Muscle layer of duodenum (tissue), 2 donors: Measurements from ENCODE around the gene WDR18.

ENCODE experiments used
- H3K27ac ChIP-seq: one replicate; pipeline ENCODE4 v1.7.0; 2013; ENCODE audit warnings: mild to moderate bottlenecking, low read length
- H3K27me3 ChIP-seq: one replicate; pipeline ENCODE4 v1.7.0; 2013; ENCODE audit warnings: low read depth, mild to moderate bottlenecking, control low read depth, low read length
- H3K36me3 ChIP-seq, 2 donors: one replicate each; pipeline ENCODE4 v1.7.0; 2013; ENCODE audit warnings: low read length in 2 of 2, control low read depth in 1 of 2, mild to moderate bottlenecking in 1 of 2; ENCODE audit not compliant: insufficient read depth in 2 of 2, control insufficient read depth in 1 of 2
- H3K4me1 ChIP-seq, 2 donors: one replicate each; pipeline ENCODE4 v1.7.0; 2013; ENCODE audit warnings: low read length in 2 of 2, mild to moderate bottlenecking in 2 of 2, control low read depth in 1 of 2, moderate library complexity in 1 of 2; ENCODE audit not compliant: insufficient read depth in 2 of 2, control insufficient read depth in 1 of 2
- H3K4me3 ChIP-seq, 2 donors: one replicate each; pipeline ENCODE4 v1.7.0; 2013; ENCODE audit warnings: low read length in 2 of 2, low read depth in 1 of 2, mild to moderate bottlenecking in 1 of 2
- H3K9me3 ChIP-seq, 2 donors: one replicate each; pipeline ENCODE4 v1.7.0; 2013; ENCODE audit warnings: low read length in 2 of 2, control low read depth in 1 of 2, mild to moderate bottlenecking in 1 of 2; ENCODE audit not compliant: control insufficient read depth in 1 of 2
- donor health status: healthy.

Gene WDR18

DNA sequence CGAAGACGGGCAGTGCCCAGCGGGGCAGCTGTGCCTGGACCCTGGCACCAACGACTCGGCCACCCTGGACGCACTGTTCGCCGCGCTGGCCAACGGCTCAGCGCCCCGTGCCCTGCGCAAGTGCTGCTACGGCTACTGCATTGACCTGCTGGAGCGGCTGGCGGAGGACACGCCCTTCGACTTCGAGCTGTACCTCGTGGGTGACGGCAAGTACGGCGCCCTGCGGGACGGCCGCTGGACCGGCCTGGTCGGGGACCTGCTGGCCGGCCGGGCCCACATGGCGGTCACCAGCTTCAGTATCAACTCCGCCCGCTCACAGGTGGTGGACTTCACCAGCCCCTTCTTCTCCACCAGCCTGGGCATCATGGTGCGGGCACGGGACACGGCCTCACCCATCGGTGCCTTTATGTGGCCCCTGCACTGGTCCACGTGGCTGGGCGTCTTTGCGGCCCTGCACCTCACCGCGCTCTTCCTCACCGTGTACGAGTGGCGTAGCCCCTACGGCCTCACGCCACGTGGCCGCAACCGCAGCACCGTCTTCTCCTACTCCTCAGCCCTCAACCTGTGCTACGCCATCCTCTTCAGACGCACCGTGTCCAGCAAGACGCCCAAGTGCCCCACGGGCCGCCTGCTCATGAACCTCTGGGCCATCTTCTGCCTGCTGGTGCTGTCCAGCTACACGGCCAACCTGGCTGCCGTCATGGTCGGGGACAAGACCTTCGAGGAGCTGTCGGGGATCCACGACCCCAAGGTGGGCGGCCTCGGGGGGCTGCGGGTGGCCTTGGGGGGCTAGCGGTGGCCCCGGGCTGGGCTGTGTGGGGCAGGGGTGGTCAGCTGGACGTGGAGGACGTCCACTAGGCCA, 20.9 kb downstream of the WDR18 start:
- H3K9me3 ChIP-seq, result no peaks in the 10 kb centered on the region
- peaks cover 0 to 8% of the 10 kb centered on the region in 2 donors for H3K36me3 ChIP-seq
- no peak overlapping the region for H3K4me3 ChIP-seq
- H3K4me1 ChIP-seq, result peaks cover 0 to 16% of the 10 kb centered on the region in 2 donors
- H3K27me3 ChIP-seq, result peaks cover 22% of the 10 kb centered on the region
- no peak overlapping the region for H3K27ac ChIP-seq

- Histone ChIP-seq H3K4me1 (peaks cover 0 to 8% of the 10 kb centered on the region in 2 donors), H3K36me3 (peaks cover 0 to 25% of the 10 kb centered on the region in 2 donors), H3K9me3 (no peaks in the 10 kb centered on the region), H3K27ac (no peak overlapping the region), H3K27me3 (peaks cover 10% of the 10 kb centered on the region), H3K4me3 (no peak overlapping the region)
Observed at GRCh38 chr19:1006711-1007398, 22.7 kb downstream of the WDR18 start.

- H3K36me3 ChIP-seq, result peaks cover 0 to 33% of the 10 kb centered on the region in 2 donors
- H3K27me3 ChIP-seq, result peaks cover 7% of the 10 kb centered on the region
- H3K9me3 ChIP-seq, result no peaks in the 10 kb centered on the region
- H3K27ac ChIP-seq, result no peak overlapping the region
- no peak overlapping the region for H3K4me3 ChIP-seq
- H3K4me1 ChIP-seq, result peaks cover 0 to 8% of the 10 kb centered on the region in 2 donors
Observed at GRCh38 chr19:1007399-1008251, 23.5 kb downstream of the WDR18 start.

- Histone ChIP-seq H3K27ac (no peak overlapping the region), H3K4me3 (peak overlapping the region in 1 of 2 donors; percentile 6), H3K9me3 (no peaks in the 10 kb centered on the region)
Observed at GRCh38 chr19:1008268-1009040, 24.3 kb downstream of the WDR18 start.

DNA sequence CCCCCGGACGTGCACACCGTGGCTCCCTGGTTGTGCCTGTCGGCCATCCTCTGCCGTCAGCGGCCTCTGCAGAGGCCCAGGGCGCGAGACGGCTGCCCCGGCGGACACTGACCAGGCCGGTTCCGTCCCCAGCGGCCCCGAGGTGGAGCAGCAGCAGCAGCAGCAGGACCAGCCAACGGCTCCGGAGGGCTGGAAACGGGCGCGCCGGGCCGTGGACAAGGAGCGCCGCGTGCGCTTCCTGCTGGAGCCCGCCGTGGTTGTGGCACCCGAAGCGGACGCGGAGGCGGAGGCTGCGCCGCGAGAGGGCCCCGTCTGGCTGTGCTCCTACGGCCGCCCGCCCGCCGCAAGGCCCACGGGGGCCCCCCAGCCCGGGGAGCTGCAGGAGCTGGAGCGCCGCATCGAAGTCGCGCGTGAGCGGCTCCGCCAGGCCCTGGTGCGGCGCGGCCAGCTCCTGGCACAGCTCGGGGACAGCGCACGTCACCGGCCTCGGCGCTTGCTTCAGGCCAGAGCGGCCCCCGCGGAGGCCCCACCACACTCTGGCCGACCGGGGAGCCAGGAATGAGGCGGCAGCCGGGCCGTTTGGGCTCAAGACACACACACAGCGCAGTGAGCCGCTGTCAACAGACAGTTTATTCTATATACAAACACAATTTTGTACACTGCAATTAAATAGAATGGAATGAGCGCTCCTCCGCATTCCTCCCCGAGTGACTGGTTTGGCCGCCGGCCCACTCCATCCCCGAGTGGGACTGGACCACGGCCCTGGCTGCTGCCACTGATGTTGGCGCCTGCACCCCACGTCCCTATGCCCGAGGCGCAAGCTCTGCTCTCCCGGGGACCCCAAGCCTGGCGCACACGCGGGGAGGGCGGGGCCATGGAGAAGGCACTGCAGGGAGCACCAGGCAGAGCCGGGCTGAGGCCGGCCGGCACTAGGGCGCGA, 25.2 kb downstream of the WDR18 start:
- H3K27ac ChIP-seq, result no peak overlapping the region
- H3K27me3 ChIP-seq, result no peaks in the 10 kb centered on the region
- H3K4me1 ChIP-seq, result peaks cover 0 to 8% of the 10 kb centered on the region in 2 donors
- H3K4me3 ChIP-seq, result peak overlapping the region in 1 of 2 donors; percentile 19
- H3K36me3 ChIP-seq, result peaks cover 6 to 49% of the 10 kb centered on the region in 2 donors
- H3K9me3 ChIP-seq, result no peaks in the 10 kb centered on the region

More at GRCh38 chr19:1008268-1009040, 24.3 kb downstream of the WDR18 start:
- H3K36me3 ChIP-seq, result peaks cover 6 to 41% of the 10 kb centered on the region in 2 donors
- H3K4me1 ChIP-seq, result peaks cover 0 to 8% of the 10 kb centered on the region in 2 donors
- H3K27me3 ChIP-seq, result peaks cover 3% of the 10 kb centered on the region

DNA sequence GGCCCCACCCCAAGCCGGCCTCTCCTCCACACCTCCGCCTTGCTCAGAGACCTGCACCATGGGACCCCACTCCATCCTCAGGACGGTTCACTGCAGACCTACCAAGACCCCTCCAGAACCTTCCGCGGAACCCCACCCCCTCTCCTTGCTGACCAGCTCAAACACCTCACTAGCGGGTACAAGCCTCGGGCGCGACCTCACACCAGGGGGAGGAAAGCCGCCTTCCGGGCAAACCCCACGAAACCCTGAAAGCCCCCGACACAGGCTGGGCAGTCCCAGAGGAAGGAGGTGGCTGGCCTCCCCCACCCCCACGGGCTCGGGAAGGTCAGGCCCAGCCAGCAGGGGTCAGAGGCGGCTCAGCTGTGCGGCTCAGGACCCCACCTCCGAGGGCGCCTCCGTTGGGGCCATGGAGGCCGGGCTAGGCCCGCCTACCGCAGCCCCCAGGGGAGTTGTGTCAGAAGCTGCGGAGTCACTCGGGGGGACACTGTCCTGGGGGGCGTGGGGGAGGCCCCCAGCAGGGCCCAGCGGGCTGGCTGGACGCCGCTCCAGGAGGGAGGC, 25.9 kb downstream of the WDR18 start:
- Histone ChIP-seq H3K4me3 (peak overlapping the region in 1 of 2 donors; percentile 19), H3K4me1 (peaks cover 0 to 12% of the 10 kb centered on the region in 2 donors), H3K36me3 (peaks cover 6 to 49% of the 10 kb centered on the region in 2 donors), H3K27me3 (no peaks in the 10 kb centered on the region), H3K27ac (no peak overlapping the region), H3K9me3 (no peaks in the 10 kb centered on the region)

- no peaks in the 10 kb centered on the region for H3K27me3 ChIP-seq
- peaks cover 6 to 49% of the 10 kb centered on the region in 2 donors for H3K36me3 ChIP-seq
- no peak overlapping the region for H3K4me3 ChIP-seq
- no peak overlapping the region for H3K27ac ChIP-seq
- peaks cover 0 to 16% of the 10 kb centered on the region in 2 donors for H3K4me1 ChIP-seq
- no peaks in the 10 kb centered on the region for H3K9me3 ChIP-seq
Observed at GRCh38 chr19:1010586-1011510, 26.7 kb downstream of the WDR18 start.

GRCh38 chr19:1011831-1012333, 27.7 kb downstream of the WDR18 start:
- Histone ChIP-seq H3K4me3 (no peak overlapping the region), H3K4me1 (peaks cover 7 to 26% of the 10 kb centered on the region in 2 donors)

GRCh38 chr19:1012334-1012733, 28.2 kb downstream of the WDR18 start:
- Histone ChIP-seq H3K4me3 (no peak overlapping the region), H3K27ac (no peak overlapping the region), H3K36me3 (peaks cover 6 to 49% of the 10 kb centered on the region in 2 donors)

More at GRCh38 chr19:1011831-1012333, 27.7 kb downstream of the WDR18 start:
- H3K27ac ChIP-seq, result no peak overlapping the region
- peaks cover 6 to 49% of the 10 kb centered on the region in 2 donors for H3K36me3 ChIP-seq
- H3K27me3 ChIP-seq, result no peaks in the 10 kb centered on the region
- H3K9me3 ChIP-seq, result no peaks in the 10 kb centered on the region

More at GRCh38 chr19:1012334-1012733, 28.2 kb downstream of the WDR18 start:
- Histone ChIP-seq H3K4me1 (peaks cover 7 to 31% of the 10 kb centered on the region in 2 donors), H3K9me3 (no peaks in the 10 kb centered on the region), H3K27me3 (no peaks in the 10 kb centered on the region)
